Thoracic aorta (tissue), 2 donors: ENCODE results near the gene ZMIZ1. TPM values are rescaled to one million over a fixed set of nuclear protein-coding genes. Genes with fewer than 3 reads are reported as not detected.

Source experiments
- ATAC-seq: fragments of 150-250 bp; one replicate; pipeline ENCODE4 v1.8.0; 2017; ENCODE audit warnings: low read depth; ENCODE audit not compliant: insufficient number of reproducible peaks, low FRiP score
- DNase-seq: peaks from one replicate; pipeline ENCODE4 v3.0.0-alpha.2; 2020; ENCODE audit warnings: low spot score
- H3K27ac ChIP-seq, 2 donors: fragments of 200-600 bp; sonication (generic); 1 replicate in 1 of 2; 2 replicates in 1 of 2; pipeline ENCODE4 v1.5.1; 2016; ENCODE audit warnings: mild to moderate bottlenecking in 2 of 2, moderate library complexity in 2 of 2
- H3K27me3 ChIP-seq: fragments of 200-600 bp; sonication (generic); replicated peaks from 2 replicates; pipeline ENCODE4 v1.6.0; 2016; ENCODE audit warnings: mild to moderate bottlenecking; ENCODE audit not compliant: insufficient read depth
- H3K36me3 ChIP-seq: fragments of 200-600 bp; sonication (generic); one replicate; pipeline ENCODE4 v1.5.1; 2016
- H3K4me1 ChIP-seq, 2 donors: fragments of 200-600 bp; sonication (generic); 1 replicate in 1 of 2; 2 replicates in 1 of 2; pipeline versions ENCODE4 v1.5.1 to v1.6.0; 2016; ENCODE audit warnings: low read depth in 2 of 2, mild to moderate bottlenecking in 1 of 2; ENCODE audit not compliant: control insufficient read depth in 1 of 2
- H3K4me3 ChIP-seq: fragments of 200-600 bp; sonication (generic); 2 replicates; pipeline ENCODE4 v1.5.1; 2016; ENCODE audit warnings: mild to moderate bottlenecking
- H3K9me3 ChIP-seq: fragments of 200-600 bp; sonication (generic); 2 replicates; pipeline ENCODE4 v1.5.1; 2016
- total RNA-seq, 2 donors: library from RNA; depleted of rRNA; stranded (reverse); fragments of >200 nt; gene quantifications; one replicate each; pipeline versions ENCODE4 v1.1.0 to v1.2.3, GENCODE V29; 2016
- TF ChIP-seq, protein P1 (sequence below): fragments of 200-600 bp; sonication (generic); IDR thresholded peaks from one replicate; pipeline ENCODE4 v1.5.1; 2019; ENCODE audit warnings: antibody characterized with exemption

Gene ZMIZ1
- total RNA-seq, 2 donors from 2014 or later = 57.8 to 81.6 TPM

- H3K27me3 ChIP-seq = no peaks in the 10 kb centered on the region
- ATAC-seq (no peak), DNase-seq (no peak)
- peaks cover 17 to 33% of the 10 kb centered on the region in 2 donors for H3K4me1 ChIP-seq
- H3K9me3 ChIP-seq = no peaks in the 10 kb centered on the region
- TF ChIP-seq, protein P1, sequence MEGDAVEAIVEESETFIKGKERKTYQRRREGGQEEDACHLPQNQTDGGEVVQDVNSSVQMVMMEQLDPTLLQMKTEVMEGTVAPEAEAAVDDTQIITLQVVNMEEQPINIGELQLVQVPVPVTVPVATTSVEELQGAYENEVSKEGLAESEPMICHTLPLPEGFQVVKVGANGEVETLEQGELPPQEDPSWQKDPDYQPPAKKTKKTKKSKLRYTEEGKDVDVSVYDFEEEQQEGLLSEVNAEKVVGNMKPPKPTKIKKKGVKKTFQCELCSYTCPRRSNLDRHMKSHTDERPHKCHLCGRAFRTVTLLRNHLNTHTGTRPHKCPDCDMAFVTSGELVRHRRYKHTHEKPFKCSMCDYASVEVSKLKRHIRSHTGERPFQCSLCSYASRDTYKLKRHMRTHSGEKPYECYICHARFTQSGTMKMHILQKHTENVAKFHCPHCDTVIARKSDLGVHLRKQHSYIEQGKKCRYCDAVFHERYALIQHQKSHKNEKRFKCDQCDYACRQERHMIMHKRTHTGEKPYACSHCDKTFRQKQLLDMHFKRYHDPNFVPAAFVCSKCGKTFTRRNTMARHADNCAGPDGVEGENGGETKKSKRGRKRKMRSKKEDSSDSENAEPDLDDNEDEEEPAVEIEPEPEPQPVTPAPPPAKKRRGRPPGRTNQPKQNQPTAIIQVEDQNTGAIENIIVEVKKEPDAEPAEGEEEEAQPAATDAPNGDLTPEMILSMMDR = no peak
- H3K36me3 ChIP-seq = peaks cover 6% of the 10 kb centered on the region
- H3K27ac ChIP-seq = no peak overlapping the region
- no peak overlapping the region for H3K4me3 ChIP-seq
Observed at GRCh38 chr10:79252450-79252849, 183.7 kb downstream of the ZMIZ1 start.

DNA sequence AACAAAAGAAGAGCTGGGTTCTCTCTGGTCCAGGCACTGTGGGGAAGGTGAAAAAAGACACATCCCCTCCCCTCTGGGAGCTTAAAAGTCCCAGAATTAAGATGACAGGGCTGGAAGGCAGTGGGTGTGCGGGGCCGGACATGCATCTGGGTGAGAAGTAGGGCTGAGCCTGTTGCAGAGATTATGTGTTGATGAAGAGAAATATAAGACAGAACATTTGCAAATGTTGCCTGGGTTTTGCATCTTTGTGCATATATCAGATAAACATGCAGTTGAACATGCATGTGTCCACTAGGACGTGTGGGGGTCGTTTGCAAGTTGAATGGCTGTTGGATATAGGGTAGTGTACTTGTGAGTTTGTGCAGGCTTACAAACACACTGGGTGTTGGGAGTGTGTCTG, 184.2 kb downstream of the ZMIZ1 start:
- peaks cover 12 to 28% of the 10 kb centered on the region in 2 donors for H3K4me1 ChIP-seq
- TF ChIP-seq, protein P1 = no peak

DNA sequence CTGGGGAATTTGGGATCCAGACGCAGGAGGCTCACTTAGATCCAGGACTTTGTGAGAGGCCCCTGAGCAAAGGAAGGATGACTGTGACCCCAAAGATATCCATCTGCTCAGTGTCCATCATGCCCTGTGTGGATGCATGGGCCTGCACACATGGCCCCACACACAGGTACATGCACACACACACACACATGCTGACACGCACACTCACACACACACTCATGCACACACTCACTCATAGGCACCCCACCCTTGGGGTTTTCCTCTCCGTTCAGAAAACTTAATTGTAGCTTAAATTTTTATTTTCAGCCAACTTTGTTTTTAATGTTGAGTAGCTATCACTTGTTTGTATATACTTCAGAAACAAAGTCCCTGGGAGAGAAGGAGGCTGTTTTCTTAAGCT, 184.9 kb downstream of the ZMIZ1 start:
- H3K9me3 ChIP-seq = no peaks in the 10 kb centered on the region
- H3K27me3 ChIP-seq = no peaks in the 10 kb centered on the region
- peaks cover 7 to 21% of the 10 kb centered on the region in 2 donors for H3K4me1 ChIP-seq
- H3K27ac ChIP-seq = no peak overlapping the region
- H3K36me3 ChIP-seq = peaks cover 6% of the 10 kb centered on the region
- H3K4me3 ChIP-seq = no peak overlapping the region
- no peak for ATAC-seq
- TF ChIP-seq, protein P1 = no peak
- no peak for DNase-seq

More for the DNA sequence above, 184.2 kb downstream of the ZMIZ1 start:
- no peak overlapping the region for H3K4me3 ChIP-seq
- H3K9me3 ChIP-seq = no peaks in the 10 kb centered on the region
- DNase-seq = no peak
- H3K27ac ChIP-seq = no peak overlapping the region
- no peak for ATAC-seq
- H3K27me3 ChIP-seq = no peaks in the 10 kb centered on the region
- peaks cover 6% of the 10 kb centered on the region for H3K36me3 ChIP-seq

DNA sequence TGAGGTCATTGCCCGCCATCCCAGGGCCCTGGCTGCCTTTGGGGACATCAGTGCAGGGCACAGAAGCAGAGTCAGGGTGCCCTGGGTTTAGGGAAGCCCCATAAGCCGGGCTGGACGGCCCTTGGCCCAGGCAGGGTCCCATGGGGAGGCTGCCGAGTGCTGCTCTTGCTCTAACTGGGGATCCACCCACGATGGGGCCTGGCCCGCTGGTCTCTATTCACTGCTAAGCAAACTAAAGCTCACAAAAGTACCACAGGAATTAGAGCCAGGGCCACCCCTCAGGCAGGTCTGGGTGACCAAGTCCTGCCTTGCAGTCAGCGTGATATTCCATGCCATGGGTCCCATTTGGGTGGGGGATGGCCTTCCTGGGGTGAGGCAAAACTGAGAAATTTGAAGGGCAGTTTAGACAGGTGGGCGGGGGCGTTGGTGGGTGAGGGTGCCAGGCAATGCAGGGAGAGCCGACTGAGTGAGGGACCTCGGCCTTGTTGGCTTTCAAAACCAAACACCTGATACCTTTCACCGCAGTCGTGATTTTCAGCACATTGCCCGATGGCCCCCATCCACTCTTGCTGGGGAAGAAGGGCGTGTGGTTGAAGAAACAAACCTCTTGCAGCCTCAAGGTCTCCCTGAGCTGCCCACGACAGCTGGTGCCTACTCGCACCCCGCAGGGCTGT, 185.7 kb downstream of the ZMIZ1 start:
- no peaks in the 10 kb centered on the region for H3K27me3 ChIP-seq
- no peaks in the 10 kb centered on the region for H3K9me3 ChIP-seq
- ATAC-seq (no peak), DNase-seq (no peak)
- H3K4me1 ChIP-seq = peaks cover 0 to 13% of the 10 kb centered on the region in 2 donors
- no peak overlapping the region for H3K27ac ChIP-seq
- peaks cover 6% of the 10 kb centered on the region for H3K36me3 ChIP-seq
- TF ChIP-seq, protein P1 = no peak
- H3K4me3 ChIP-seq = no peak overlapping the region

DNA sequence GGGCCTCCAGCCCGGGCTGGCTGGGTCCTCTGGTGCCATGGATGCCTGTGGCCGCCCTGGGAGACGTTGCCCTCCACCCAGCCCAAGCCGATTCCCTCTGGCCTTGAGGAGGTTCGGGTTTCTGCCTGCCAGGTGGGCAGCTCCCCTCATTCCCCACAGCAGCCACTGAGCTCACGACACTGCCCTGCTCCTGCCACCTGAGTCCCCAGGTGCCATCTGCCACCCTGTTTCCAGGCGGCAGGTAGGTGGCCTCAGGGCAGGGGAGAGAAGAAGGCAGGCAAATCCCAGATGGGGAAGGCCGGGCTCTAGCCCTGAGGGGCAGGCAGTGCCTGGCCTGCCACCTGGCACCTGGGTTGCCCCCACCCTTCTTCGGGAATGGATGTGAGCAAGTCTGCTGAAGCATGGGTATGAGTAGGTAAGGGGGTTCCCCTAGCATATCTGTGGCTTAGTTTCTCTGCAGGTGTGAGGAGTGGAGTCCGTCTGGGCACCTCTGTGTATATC, 186.3 kb downstream of the ZMIZ1 start:
- Histone ChIP-seq H3K27me3 (no peaks in the 10 kb centered on the region), H3K4me3 (no peak overlapping the region), H3K4me1 (peaks cover 0 to 7% of the 10 kb centered on the region in 2 donors), H3K27ac (no peak overlapping the region), H3K36me3 (peaks cover 6% of the 10 kb centered on the region), H3K9me3 (no peaks in the 10 kb centered on the region)
- ATAC-seq (no peak), DNase-seq (no peak)
- TF ChIP-seq, protein P1 = no peak
